Superior temporal gyrus (tissue), 1 donor: Measurements from ENCODE around the gene CDK8.

Experiments used
- DNase-seq: peaks from one replicate; pipeline ENCODE4 v3.0.0-alpha.2; 2016; ENCODE audit errors: extremely low spot score

The CDK8 gene

GRCh38 chr13:26382835-26383234 lies 128.9 kb downstream of the CDK8 start:
- DNase-seq: no peak

- no peak for DNase-seq
Measured at GRCh38 chr13:26384587-26384986, 130.7 kb downstream of the CDK8 start.

GRCh38 chr13:26386026-26386425 lies 132.1 kb downstream of the CDK8 start:
- no peak for DNase-seq

DNA sequence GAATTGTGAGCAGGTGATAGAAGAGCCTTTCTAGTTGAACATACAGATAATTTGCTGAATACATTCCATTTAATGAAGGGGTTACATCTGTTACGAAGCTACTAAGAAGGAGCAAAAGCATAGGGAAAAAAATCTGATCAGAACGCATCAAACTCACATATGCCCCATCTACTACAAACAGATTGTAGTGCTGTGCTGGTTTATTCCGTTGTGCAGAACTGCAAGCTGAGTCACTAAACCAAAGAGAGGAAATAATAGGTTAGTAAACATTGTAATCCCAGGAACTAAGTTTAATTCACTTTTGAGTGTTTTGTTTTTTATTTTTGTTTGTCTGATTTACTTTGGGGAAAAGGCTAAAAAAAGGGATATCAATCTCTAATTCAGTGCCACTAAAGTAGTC lies 136.3 kb downstream of the CDK8 start:
- no peak for DNase-seq

DNA sequence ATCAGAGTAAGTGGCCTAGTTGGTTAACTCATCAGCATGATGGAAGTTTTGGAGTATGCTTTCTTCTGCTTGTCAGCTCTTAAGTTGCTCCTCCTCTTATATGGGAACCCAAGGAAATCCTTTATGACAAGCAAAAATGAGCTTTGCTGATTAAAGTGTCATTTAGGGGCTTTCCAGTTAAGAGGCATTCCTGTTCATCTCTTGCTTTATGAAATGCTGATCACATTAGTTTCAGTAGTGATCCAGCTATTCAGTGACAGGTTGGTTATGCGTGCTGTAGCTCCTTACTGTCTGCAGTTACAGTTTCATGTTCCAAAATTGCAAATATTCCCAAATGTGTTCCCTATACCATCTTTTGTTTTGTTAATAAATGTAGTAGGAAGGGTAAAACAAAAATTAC lies 146.6 kb downstream of the CDK8 start:
- DNase-seq: no peak

DNA sequence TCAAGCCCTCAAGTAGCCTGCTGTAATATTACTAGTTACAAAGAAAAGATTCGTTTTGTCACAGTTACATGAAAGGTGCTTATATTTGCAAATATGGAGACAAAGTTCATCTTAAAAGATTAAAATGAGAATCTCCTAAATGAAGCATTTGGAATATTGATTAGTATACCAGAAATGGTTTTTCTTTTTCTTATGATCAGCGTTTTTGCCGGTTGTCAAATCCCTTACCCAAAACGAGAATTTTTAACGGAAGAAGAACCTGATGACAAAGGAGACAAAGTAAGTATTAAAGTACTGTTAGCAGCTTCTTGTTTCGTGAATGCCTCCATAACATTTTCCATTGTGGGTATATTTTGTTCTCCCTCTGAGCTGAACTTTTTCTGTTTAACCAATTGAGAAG lies 147.1 kb downstream of the CDK8 start:
- DNase-seq: no peak

- DNase-seq: no peak
Measured at GRCh38 chr13:26401578-26402021, 147.7 kb downstream of the CDK8 start.

GRCh38 chr13:26406791-26407190 lies 152.9 kb downstream of the CDK8 start:
- DNase-seq: no peak

DNA sequence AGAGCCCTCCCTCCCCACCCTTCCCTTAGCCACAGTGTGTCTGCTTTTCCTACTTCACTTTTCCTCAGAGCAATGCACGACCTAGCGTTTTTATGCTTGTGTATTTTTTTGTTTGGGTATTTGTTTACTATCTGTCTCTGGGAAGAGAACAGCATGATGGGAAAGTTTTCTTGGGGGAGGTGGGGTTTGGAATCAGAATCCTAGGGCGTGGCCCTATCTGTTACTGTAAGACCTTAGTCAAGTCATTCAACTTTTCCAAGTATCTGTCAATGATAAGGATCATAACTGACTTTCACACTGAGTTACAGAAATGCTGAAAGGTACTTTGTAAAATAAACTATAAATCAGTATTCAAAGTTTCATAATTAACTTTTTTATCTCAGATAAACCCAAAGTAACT lies 157.3 kb downstream of the CDK8 start:
- DNase-seq: no peak

- DNase-seq: no peak
Measured at GRCh38 chr13:26412263-26412662, 158.3 kb downstream of the CDK8 start.

DNA sequence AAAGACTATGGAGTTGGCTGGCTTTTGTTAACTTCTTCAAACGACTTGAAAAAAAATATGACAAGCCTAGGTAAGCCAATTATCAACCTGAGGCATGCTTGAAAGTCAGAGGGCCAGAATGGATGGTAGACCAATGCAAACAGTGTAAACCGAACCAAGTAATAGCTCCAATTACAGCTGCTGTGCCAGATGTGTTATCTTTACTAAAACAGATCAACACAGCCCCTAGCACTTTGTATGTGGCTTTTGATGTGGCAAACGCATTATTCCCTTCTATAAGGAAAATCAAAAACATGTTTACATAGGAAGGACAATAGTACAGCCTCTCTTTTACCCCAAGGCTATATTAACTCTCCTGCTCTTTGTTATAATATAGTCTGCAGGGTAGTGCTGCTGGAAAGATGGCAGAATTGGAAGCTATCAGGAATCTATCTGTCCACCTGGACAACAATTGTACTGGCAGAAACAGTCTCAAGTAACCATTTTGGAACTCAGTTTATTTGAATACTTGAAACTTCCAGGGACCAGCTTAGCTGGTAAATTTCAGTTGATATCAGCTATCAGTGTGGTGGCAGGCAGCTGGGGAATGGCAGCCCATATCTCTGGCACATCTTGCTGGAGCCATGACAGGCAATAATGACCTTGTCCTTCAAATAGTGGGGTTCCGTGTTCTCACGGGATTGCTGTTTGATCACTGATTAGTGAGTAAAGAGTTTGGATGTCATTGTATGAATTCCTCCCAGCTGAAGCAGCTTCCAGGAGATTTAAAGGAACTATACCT lies 159.2 kb downstream of the CDK8 start:
- DNase-seq: no peak

DNA sequence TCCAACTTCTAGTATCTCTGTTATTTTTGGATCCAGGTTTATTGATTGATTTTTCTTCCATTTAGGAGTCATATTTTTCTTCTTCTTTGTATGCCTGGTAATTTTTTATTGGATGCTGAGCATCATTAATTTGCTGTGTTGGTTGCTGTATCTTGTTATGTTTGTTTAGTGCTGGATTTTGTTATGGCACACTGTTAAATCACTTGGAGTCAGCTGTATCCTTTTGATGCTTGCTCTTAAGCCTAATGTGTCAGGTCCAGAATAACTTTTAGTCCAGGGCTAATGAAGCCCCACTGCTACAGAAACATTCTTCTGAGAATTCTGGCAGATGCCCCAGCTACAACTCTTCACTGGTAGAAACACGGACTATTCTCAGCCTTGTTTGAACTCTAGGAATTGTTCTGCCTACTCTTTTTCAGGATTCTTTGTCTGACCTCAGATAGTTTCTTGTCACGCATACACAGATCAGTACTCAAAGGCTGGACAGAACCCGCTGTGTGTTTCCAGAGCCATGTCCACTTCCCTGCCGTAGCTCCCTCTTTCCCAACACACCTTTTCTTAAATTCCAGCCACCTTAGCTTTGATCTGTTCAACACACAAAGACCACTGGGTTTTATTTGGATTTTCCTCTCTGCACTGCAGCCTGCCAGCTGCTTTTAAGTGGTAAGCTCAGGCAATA lies 166.5 kb downstream of the CDK8 start:
- DNase-seq: no peak

GRCh38 chr13:26422036-26422435 lies 168.1 kb downstream of the CDK8 start:
- no peak for DNase-seq

DNA sequence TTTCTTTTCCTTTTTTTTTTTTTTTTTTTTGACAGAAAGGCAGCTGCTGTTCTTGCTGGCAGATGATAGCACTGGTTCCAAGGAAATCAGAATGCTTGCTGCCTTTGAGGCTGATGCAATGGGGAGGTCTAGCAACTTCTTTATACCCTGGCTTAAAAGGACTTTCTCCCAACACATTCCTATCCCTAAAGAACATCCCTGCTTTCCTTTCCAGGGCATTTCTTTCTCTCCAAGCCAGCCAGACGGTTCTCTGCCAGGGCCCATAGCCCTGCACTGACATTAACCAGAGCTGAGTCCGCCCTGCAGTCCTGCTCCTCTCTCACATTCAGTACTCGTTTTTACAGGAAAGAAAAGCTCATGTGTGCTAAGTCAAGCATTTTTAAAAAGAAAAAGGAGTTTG lies 169.7 kb downstream of the CDK8 start:
- peak; percentile 27 for DNase-seq

DNA sequence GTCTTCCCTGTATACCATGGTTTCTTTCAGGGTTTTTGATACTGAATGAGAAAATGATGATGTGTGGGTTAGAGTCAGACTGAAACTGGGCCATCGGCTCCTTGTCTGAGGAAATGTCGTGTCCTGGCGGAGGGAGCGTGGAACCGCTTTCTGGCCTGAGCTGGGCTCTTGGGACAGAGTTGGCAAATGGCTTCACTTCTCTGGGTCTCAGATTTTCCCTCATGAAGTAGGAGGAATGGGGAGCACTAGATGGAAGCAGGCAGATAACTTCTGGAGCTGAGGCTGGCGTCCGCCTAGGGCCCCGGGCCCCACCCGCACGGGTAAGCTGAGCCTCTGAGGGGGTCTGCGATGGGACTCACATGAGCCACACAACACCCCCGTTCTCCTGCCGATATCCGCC lies 170.3 kb downstream of the CDK8 start:
- no peak for DNase-seq

- no peak for DNase-seq
Measured at GRCh38 chr13:26425443-26426358, 171.8 kb downstream of the CDK8 start.

DNA sequence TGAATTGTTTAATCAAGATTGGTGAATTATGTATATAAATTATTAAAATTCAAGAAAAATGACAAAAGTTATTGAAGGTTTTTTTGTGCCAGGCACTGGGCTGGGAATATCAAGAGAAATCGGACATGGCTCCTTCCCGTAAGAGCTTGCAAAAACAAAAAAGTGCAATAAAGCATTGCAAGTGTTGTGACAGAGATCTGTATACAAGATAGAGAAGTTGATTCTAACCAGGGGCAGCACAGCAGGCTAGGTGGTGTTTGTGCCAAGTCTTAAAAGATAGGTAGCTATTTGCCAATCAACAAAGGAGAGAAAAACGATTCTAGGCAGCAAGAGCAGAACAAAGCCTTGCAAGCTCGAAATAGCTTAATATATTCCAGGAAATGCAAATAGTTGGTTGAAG lies 179.8 kb downstream of the CDK8 start:
- DNase-seq: no peak

DNA sequence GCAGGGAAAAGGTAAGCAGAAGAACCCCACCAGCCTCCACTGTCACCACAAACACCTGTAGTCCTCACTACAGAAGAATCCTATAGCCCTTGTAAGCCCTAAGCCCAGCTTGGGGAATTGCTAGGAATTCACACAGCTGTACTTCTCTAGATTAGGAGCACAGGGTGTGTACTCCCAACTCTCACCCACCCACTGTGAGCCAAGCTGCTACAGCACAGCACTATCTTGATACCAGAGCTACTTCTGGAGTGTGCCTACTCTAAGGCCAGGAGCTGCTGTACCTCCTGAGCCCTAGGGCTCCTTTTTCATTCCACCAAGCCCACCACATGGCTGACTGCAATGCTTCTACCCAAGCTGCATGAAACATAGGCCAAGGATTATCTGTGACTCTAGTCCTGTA lies 181.2 kb downstream of the CDK8 start:
- no peak for DNase-seq

- no peak for DNase-seq
Measured at GRCh38 chr13:26435646-26436045, 181.7 kb downstream of the CDK8 start.

DNA sequence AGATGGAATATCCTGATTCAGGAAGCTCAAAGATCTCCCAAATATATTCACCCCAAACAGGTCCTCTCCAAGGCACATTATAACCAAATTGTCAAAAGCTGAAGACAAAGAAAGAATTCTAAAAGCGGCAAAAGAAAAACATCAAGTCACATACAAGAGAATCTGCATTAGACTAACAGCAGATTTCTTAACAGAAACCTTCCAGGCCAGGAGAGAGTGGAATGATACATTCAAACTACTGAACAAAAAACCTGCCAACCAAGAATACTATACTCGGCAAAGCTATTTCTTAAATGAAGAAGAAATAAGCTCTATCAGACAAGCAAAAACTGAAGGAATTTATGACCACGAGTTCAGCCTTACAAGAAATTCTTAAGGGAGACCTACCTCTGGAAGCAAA lies 183.0 kb downstream of the CDK8 start:
- DNase-seq: no peak

- no peak for DNase-seq
Measured at GRCh38 chr13:26440111-26440510, 186.2 kb downstream of the CDK8 start.

DNA sequence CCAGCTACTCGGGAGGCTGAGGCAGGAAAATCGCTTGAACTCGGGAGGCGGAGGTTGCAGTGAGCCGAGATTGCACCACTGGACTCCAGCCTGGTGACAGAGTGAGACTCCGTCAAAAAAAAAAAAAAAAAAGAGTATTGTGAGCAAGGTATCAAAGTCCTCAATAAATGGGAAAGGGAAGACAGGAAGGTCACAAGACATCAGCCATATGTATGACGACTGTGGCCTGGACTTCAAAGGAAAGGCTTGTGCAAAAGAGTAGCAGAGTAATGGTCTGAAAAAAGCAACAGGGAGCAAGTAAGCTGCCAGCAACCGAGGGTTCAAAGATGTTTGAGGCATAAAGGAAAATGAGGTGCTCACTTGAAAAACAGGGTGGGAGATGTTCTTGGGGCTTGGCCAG lies 187.5 kb downstream of the CDK8 start:
- DNase-seq: no peak
